ENCODE data around the gene EPYC.

EPYC gene, protein sequence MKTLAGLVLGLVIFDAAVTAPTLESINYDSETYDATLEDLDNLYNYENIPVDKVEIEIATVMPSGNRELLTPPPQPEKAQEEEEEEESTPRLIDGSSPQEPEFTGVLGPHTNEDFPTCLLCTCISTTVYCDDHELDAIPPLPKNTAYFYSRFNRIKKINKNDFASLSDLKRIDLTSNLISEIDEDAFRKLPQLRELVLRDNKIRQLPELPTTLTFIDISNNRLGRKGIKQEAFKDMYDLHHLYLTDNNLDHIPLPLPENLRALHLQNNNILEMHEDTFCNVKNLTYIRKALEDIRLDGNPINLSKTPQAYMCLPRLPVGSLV

GRCh38 chr12:91004872-91005271 is at the start of gene EPYC:
Gene EPYC (minus strand): TSS chr12:91004972. CDS start chr12:91002565, 2,407 bp downstream.
- DNase-seq (ENCODE audit: low read depth in 1 of 2, low spot score in 1 of 2) = no peak

GRCh38 chr12:91053951-91054715 is 49.4 kb upstream of the EPYC start:
- no peak for DNase-seq (ENCODE audit: low read depth in 1 of 2, low spot score in 1 of 2)

- no peak for DNase-seq (ENCODE audit: low read depth in 1 of 2, low spot score in 1 of 2)
Measured at GRCh38 chr12:91052026-91052425, 47.3 kb upstream of the EPYC start.

- no peak for DNase-seq (ENCODE audit: low read depth in 1 of 2, low spot score in 1 of 2)
Measured at GRCh38 chr12:91044586-91044985, 39.8 kb upstream of the EPYC start.

- DNase-seq (ENCODE audit: low read depth in 1 of 2, low spot score in 1 of 2) = no peak
Measured at GRCh38 chr12:91043408-91043807, 38.6 kb upstream of the EPYC start.

DNA sequence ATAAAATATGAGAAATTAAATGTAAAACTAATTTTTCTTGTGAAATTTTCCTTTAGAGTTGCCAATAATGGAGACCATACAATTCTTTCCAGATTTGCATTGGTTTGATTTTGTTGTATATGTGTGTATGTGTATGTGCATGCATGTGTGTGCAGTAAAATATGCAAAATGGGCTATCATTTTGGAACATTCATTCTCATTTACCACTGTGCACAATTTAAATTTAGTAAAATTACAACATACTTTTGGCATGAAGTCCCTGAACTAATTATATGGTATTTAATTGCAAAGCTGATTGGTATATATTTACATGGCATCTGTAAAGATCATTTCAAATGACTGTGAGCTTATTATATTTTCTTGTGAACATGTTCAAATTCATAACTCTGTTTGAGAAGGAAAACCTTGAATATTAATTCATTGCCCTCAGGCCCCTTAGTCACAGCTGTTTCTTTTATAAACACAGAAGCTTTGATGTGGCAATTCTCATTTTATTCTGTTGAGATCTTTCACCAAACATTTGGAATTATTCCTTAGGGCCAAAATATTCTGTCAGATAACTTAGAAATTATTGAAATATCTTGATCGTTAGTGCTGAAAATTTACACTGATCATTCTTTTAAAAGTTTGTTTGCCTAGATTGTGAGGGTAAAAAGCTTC is 35.5 kb upstream of the EPYC start:
- no peak for DNase-seq (ENCODE audit: low read depth in 1 of 2, low spot score in 1 of 2)

- no peak for DNase-seq (ENCODE audit: low read depth in 1 of 2, low spot score in 1 of 2)
Measured at GRCh38 chr12:91037276-91037675, 32.5 kb upstream of the EPYC start.

- DNase-seq (ENCODE audit: low read depth in 1 of 2, low spot score in 1 of 2) = no peak
Measured at GRCh38 chr12:91033251-91033650, 28.5 kb upstream of the EPYC start.

- DNase-seq (ENCODE audit: low read depth in 1 of 2, low spot score in 1 of 2) = no peak
Measured at GRCh38 chr12:91023326-91024004, 18.7 kb upstream of the EPYC start.

- no peak for DNase-seq (ENCODE audit: low read depth in 1 of 2, low spot score in 1 of 2)
Measured at GRCh38 chr12:91021076-91021475, 16.3 kb upstream of the EPYC start.

DNA sequence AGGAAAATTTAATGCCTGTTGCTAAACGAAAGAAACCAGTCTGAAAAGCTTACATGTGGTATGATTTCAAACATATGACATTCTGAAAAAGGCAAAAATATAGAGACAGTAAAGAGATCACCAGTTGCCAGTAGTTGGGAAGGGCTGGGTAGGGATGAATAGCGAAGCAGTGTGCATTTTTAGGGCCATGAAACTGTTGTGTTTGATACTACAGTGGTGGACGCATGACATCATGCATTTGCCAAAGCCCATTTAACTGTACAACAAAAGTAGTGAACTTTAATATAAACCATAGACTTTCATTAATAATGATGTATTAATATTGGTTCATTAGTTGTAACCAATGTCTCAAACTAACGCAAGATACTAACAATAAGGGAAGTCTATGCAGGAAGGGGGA is 14.7 kb upstream of the EPYC start:
- DNase-seq (ENCODE audit: low read depth in 1 of 2, low spot score in 1 of 2) = no peak

DNA sequence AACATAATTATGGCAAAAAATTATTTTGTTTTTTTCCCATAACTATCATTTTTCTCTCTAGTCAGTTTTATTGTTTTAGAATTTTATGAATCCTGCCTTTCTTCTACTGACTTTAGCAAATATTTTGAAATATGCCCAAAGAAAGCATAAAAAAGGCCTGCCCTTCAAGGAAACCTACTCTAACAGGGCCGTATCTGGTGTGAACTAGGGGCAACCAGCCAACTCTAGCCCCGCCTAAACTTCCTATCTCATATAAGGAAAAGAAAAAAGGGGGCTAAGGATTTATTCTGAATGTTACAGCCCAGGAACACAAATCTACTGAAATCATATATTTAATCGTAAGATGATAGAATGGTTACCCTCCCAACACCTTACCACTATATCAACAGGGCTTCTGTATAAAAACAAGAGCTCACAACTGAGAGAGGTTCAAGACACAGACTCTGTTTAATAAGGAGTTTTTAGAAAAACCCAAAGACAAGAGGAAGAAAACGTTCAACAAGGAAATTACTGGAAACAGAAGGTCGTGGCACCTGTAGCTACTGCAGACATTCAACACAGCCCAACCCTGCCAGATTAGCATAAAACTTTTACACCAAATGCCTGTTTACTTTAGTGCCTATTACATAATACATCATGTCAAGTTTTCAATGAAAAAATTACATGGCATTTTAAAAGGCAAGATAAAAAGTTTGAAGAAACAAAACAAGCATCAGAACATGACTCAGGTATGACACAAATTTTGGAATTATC is 12.9 kb upstream of the EPYC start:
- no peak for DNase-seq (ENCODE audit: low read depth in 1 of 2, low spot score in 1 of 2)

DNA sequence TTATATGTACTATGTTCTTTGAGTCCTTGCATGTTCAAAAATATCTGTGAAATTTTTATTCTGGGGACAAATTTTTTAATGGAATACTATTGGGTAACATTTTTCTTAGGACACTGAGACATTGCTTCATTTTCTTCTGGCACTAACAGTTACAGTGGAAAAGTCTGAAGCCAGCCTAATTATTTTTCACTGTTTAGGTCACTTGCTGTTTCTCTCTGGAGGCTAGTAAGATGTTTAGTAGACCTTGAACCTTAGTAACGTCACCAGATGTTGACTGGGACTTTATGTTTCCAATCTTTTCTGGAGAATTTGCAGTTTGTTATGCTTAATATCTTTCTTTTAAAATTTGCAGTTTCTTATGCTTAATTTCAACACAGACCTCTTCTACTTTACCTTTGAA is 12.3 kb upstream of the EPYC start:
- no peak for DNase-seq (ENCODE audit: low read depth in 1 of 2, low spot score in 1 of 2)

GRCh38 chr12:91009319-91009950 is 4.7 kb upstream of the EPYC start:
- no peak for DNase-seq (ENCODE audit: low read depth in 1 of 2, low spot score in 1 of 2)

GRCh38 chr12:91007531-91008290 is 2.9 kb upstream of the EPYC start:
- no peak for DNase-seq (ENCODE audit: low read depth in 1 of 2, low spot score in 1 of 2)

DNA sequence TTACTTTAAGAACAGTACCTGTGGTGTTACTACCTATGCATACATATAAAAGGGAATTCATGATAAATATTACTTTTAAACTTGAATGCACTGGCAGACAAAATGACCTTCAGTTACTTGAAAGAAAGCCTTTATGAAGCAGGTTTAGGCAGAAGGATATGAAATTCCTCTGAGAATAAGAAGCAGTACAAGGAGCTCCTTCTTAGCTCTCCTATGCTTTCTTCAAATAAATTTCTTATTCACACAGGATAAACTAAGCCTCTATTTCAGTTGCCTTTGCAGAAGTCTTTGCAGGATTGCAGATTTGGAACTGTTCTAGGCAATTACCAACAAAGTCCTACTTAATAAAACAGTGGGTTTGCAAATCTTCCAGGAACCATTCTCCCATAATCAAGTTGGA is 1.0 kb downstream of the EPYC start:
- DNase-seq (ENCODE audit: low read depth in 1 of 2, low spot score in 1 of 2) = no peak

DNA sequence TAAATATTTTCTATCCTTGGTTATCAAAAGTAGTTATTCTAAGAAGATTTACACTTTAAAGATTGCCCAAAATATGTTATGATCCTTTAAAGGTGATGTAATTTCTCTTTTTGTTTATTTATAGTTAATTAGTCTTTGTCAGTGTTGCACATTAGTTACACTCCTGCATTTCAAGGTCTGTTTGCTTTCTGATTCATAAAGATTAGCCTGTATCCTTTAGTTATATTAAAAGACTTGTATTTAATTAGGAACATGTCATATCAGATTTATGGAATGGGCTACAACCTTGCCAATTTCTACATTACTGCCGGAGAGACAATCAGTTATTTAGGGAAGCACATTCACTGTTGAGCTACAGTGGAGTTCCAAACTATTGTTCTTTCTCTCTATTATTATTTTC is 3.5 kb downstream of the EPYC start:
- DNase-seq (ENCODE audit: low read depth in 1 of 2, low spot score in 1 of 2) = no peak

- DNase-seq (ENCODE audit: low read depth in 1 of 2, low spot score in 1 of 2) = no peak
Measured at GRCh38 chr12:90999966-91000365, 4.8 kb downstream of the EPYC start.

DNA sequence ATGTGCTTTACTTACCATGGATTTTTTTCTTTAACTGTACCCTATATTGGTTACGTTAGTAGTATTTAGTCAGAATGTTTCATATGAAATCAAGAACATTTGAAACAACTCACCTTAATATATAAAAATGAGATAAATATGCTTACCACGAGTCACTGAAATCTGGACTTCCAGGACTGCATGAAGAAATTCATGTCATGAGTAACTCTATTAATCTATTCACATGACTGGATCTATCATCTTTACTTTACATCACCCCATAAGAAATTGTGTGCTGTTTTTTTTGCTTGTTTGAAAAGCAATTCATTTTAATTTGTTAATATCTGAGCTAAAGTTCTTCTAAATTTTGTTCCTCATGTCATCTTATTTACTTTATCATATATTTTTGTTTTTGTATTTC is 5.2 kb downstream of the EPYC start:
- DNase-seq (ENCODE audit: low read depth in 1 of 2, low spot score in 1 of 2) = no peak

GRCh38 chr12:90995010-90995409 is 9.8 kb downstream of the EPYC start:
- no peak for DNase-seq (ENCODE audit: low read depth in 1 of 2, low spot score in 1 of 2)
